H54 (cell line): ENCODE data around the gene KCNJ10.
"Not testable (repeated sequence)": the region's sequence is repeated elsewhere in the genome, so short reads cannot be mapped to it uniquely, and the experiment has no call there.

Experiments used
- DNase-seq: peaks from one replicate; pipeline ENCODE4 v3.0.0; 2011; ENCODE audit warnings: low spot score, mixed read lengths; ENCODE audit not compliant: insufficient read length
- FAIRE-seq: peaks from 3 replicates; lab custom pipeline; 2011; peaks lifted over from hg19 to GRCh38; lab: Jason Lieb, UNC
- POLR2A ChIP-seq: IDR thresholded peaks from 2 replicates; pipeline ENCODE4 v1.6.1; 2011; ENCODE audit warnings: low read depth, mild to moderate bottlenecking, low read length

The KCNJ10 gene

GRCh38 chr1:160066829-160067745 lies 2.9 kb downstream of the KCNJ10 start:
- TF ChIP-seq POLR2A = no peak
- FAIRE-seq = no peak
- DNase-seq = no peak

- DNase-seq = no peak
- TF ChIP-seq POLR2A = no peak
- FAIRE-seq = no peak
Observed at GRCh38 chr1:160064746-160065145, 5.2 kb downstream of the KCNJ10 start.

GRCh38 chr1:160064164-160064563 lies 5.8 kb downstream of the KCNJ10 start:
- no peak for FAIRE-seq
- TF ChIP-seq POLR2A = no peak
- DNase-seq = no peak

- no peak for FAIRE-seq
- no peak for TF ChIP-seq POLR2A
- no peak for DNase-seq
Observed at GRCh38 chr1:160063176-160063575, 6.8 kb downstream of the KCNJ10 start.

- TF ChIP-seq POLR2A = no peak
- DNase-seq (no peak), FAIRE-seq (no peak)
Observed at GRCh38 chr1:160062230-160062532, 7.8 kb downstream of the KCNJ10 start.

GRCh38 chr1:160061369-160062229 lies 8.4 kb downstream of the KCNJ10 start:
- DNase-seq (no peak), FAIRE-seq (no peak)
- TF ChIP-seq POLR2A = no peak

- TF ChIP-seq POLR2A = no peak
- DNase-seq = no peak
- no peak for FAIRE-seq
Observed at GRCh38 chr1:160058087-160058486, 11.9 kb downstream of the KCNJ10 start.

- no peak for TF ChIP-seq POLR2A
- DNase-seq (no peak), FAIRE-seq (no peak)
Observed at GRCh38 chr1:160056648-160057169, 13.3 kb downstream of the KCNJ10 start.

GRCh38 chr1:160053548-160054365 lies 16.2 kb downstream of the KCNJ10 start:
- FAIRE-seq = no peak
- TF ChIP-seq POLR2A = no peak
- DNase-seq = no peak

- TF ChIP-seq POLR2A = no peak
- DNase-seq = no peak
- no peak for FAIRE-seq
Observed at GRCh38 chr1:160052936-160053335, 17.0 kb downstream of the KCNJ10 start.

- DNase-seq (no peak), FAIRE-seq (no peak)
- no peak for TF ChIP-seq POLR2A
Observed at GRCh38 chr1:160050619-160051018, 19.3 kb downstream of the KCNJ10 start.

GRCh38 chr1:160050182-160050581 lies 19.8 kb downstream of the KCNJ10 start:
- DNase-seq, FAIRE-seq: not testable (repeated sequence)

GRCh38 chr1:160049101-160049500 lies 20.9 kb downstream of the KCNJ10 start:
- DNase-seq (no peak), FAIRE-seq (no peak)
- no peak for TF ChIP-seq POLR2A
